ENCODE results near the gene CEMIP. TPM values are rescaled to one million over a fixed set of nuclear protein-coding genes. Genes with fewer than 3 reads are reported as not detected.

CEMIP gene
- total and polyA plus RNA-seq, 2 of the 4 experiments (the other 2 are of a cell fraction): 63.8 to 78.0 TPM

DNA sequence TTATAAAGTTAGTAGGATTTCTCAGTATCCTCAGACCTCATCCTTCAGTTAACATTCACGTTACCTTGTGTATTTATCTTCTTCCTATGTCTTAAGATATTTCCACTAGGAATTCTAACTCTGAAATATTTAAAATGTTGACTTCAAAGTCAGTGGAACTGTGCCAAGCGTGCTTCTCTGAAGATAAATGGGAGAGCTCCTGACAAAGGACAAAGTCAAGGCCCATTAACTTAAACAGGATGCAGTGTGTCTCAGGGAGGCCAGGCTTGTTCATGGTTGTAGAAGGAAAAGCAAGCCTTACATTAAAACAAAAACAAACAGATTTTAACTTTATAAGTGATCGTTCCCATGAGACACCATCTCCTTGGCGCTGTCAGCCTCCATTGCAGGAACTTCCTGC is 42.6 kb upstream of the CEMIP start:
- Histone ChIP-seq H3K9me3 (ENCODE audit: control insufficient read depth, insufficient read depth, low read length) (no peaks in the 10 kb centered on the region), H2BK120ac (ENCODE audit: low read depth, low read length) (peak overlapping the region; percentile 74), H4K5ac (ENCODE audit: low read depth, low read length) (peak overlapping the region; percentile 64), H3K27me3 (ENCODE audit: control insufficient read depth, insufficient read depth, low read length) (no peaks in the 10 kb centered on the region), H3K9me1 (ENCODE audit: insufficient read depth, low read length) (peaks cover 41% of the 10 kb centered on the region), H3K23ac (ENCODE audit: low read depth, low read length) (peak overlapping the region; percentile 48), H3K4me1 (ENCODE audit: control insufficient read depth, insufficient read depth, low read length) (peaks cover 12% of the 10 kb centered on the region), H3K9ac (ENCODE audit: low read depth, low read length) (no peak overlapping the region), H3K18ac (ENCODE audit: low read depth, low read length) (0 out of 2 replicates have a peak overlapping the region, but pooled peaks have one; percentile 21), H2BK20ac (ENCODE audit: low read depth, low read length) (peak overlapping the region; percentile 67; the same call in 1 of the 2 replicates), H2BK15ac (ENCODE audit: low read depth, low read length) (no peak overlapping the region), H3K56ac (ENCODE audit: extremely low read depth, insufficient read depth, low read length) (peak overlapping the region; percentile 51; the same call in 1 of the 2 replicates), H3K4me2 (ENCODE audit: low read depth, low read length) (peak overlapping the region; percentile 39; the same call in 1 of the 2 replicates), H2AK5ac (ENCODE audit: low read depth, low read length) (peak overlapping the region; percentile 82; the same call in 1 of the 2 replicates), H3K27ac (ENCODE audit: insufficient read depth, low read length) (peak overlapping the region; percentile 54; the same call in 1 of the 2 replicates), H4K91ac (ENCODE audit: insufficient read depth, low read depth, low read length) (no peak overlapping the region), H4K20me1 (ENCODE audit: insufficient read depth, low read length) (peaks cover 58% of the 10 kb centered on the region), H3K36me3 (ENCODE audit: control insufficient read depth, insufficient read depth, low read length) (peaks cover 10% of the 10 kb centered on the region; the same call in 1 of the 2 replicates), H3K4ac (ENCODE audit: low read depth, low read length) (peak overlapping the region; percentile 77), H3K14ac (replicated peaks; ENCODE audit: low read depth, low read length) (peak overlapping the region; percentile 67), H2AFZ (replicated peaks; ENCODE audit: low read length, poor library complexity) (peak overlapping the region; percentile 65), H4K8ac (ENCODE audit: low read depth in 2 of 2, low read length in 2 of 2) (peak overlapping the region in 1 of 2 experiments; percentile 52; a peak in 1 of 4 replicates), H2BK5ac (ENCODE audit: low read depth, low read length, poor library complexity, severe bottlenecking) (peak overlapping the region; percentile 1), H2AK9ac (replicated peaks; ENCODE audit: low read depth, low read length, poor library complexity) (peak overlapping the region; percentile 11), H3K79me1 (ENCODE audit: low read depth in 1 of 2, low read length in 2 of 2) (peaks cover 51 to 90% of the 10 kb centered on the region in 2 experiments), H3K4me3 (ENCODE audit: insufficient read depth, low read depth, low read length) (no peak overlapping the region)
- intact Hi-C loops (cut with micrococcal nuclease) (no loop called here), dilution Hi-C loops (cut with HindIII; ENCODE audit: low sequenced_read_pairs, unreplicated experiment) (no loop called here), in situ Hi-C loops (cut with MboI; ENCODE audit: low sequenced_read_pairs) (no loop called here)
- POLR2A ChIA-PET (ENCODE audit: unreplicated experiment): no interaction called here
- BruUV-seq (replicated peaks): no TSS peak
- ATAC-seq (ENCODE audit: low read depth): no peak
- peak; percentile 47 for DNase-seq
- no CpG with 5 or more reads among the region's 4 CpGs for WGBS, 2 experiments (ENCODE audit: extremely low coverage in 2 of 2, insufficient read length in 1 of 2)
- TF ChIP-seq BHLHE40 (IDR thresholded peaks at IDR 0.05; ENCODE audit: low read depth, low read length): no peak
- TF ChIP-seq, protein P1, sequence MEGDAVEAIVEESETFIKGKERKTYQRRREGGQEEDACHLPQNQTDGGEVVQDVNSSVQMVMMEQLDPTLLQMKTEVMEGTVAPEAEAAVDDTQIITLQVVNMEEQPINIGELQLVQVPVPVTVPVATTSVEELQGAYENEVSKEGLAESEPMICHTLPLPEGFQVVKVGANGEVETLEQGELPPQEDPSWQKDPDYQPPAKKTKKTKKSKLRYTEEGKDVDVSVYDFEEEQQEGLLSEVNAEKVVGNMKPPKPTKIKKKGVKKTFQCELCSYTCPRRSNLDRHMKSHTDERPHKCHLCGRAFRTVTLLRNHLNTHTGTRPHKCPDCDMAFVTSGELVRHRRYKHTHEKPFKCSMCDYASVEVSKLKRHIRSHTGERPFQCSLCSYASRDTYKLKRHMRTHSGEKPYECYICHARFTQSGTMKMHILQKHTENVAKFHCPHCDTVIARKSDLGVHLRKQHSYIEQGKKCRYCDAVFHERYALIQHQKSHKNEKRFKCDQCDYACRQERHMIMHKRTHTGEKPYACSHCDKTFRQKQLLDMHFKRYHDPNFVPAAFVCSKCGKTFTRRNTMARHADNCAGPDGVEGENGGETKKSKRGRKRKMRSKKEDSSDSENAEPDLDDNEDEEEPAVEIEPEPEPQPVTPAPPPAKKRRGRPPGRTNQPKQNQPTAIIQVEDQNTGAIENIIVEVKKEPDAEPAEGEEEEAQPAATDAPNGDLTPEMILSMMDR (conservative IDR thresholded peaks at IDR 0.05; ENCODE audit: low read depth, low read length): no peak
- TF ChIP-seq, protein P2, sequence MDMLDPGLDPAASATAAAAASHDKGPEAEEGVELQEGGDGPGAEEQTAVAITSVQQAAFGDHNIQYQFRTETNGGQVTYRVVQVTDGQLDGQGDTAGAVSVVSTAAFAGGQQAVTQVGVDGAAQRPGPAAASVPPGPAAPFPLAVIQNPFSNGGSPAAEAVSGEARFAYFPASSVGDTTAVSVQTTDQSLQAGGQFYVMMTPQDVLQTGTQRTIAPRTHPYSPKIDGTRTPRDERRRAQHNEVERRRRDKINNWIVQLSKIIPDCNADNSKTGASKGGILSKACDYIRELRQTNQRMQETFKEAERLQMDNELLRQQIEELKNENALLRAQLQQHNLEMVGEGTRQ (IDR thresholded peaks at IDR 0.05; ENCODE audit: low read depth, low read length): no peak
- CTCF ChIA-PET: no interaction called here

All from IMR-90 (cell line).